Fibroblast of lung (primary cell): ENCODE measurements around the gene FYB2. TPM values are rescaled to one million over a fixed set of nuclear protein-coding genes. Genes with fewer than 3 reads are reported as not detected.

Source experiments
- DNase-seq, 2 donors: peaks; one replicate each; pipeline versions ENCODE4 v3.0.0 to v3.0.0-alpha.2; 2010; ENCODE audit warnings: low read depth in 2 of 2
- H2AFZ ChIP-seq: 2 replicates; pipeline ENCODE4 v1.5.1; 2012; ENCODE audit warnings: low read length, control low read depth, inconsistent platforms
- H3K27ac ChIP-seq: 2 replicates; pipeline ENCODE4 v1.5.1; 2011; ENCODE audit warnings: low read length, control low read depth; ENCODE audit not compliant: insufficient read depth
- H3K27me3 ChIP-seq: 2 replicates; pipeline ENCODE4 v1.5.1; 2011; ENCODE audit warnings: mild to moderate bottlenecking, low read length; ENCODE audit not compliant: control insufficient read depth, insufficient read depth
- H3K36me3 ChIP-seq: 2 replicates; pipeline ENCODE4 v1.5.1; 2011; ENCODE audit warnings: low read length; ENCODE audit not compliant: control insufficient read depth, insufficient read depth
- H3K4me1 ChIP-seq: 2 replicates; pipeline ENCODE4 v1.5.1; 2011; ENCODE audit warnings: low read length; ENCODE audit not compliant: control insufficient read depth, insufficient read depth; ENCODE audit errors: extremely low read depth
- H3K4me2 ChIP-seq: 2 replicates; pipeline ENCODE4 v1.5.1; 2011; ENCODE audit warnings: low read length, control low read depth; ENCODE audit not compliant: insufficient read depth; ENCODE audit errors: extremely low read depth
- H3K4me3 ChIP-seq, 4 experiments: fragments of 200-600 bp in 1 of 4; sonication (generic) in 1 of 4; replicated peaks in 1 of 4; 2 replicates each; pipeline ENCODE4 v1.5.1; 2011 to 2016; ENCODE audit warnings: low read length in 4 of 4, low read depth in 3 of 4, mild to moderate bottlenecking in 3 of 4, control low read depth in 2 of 4, inconsistent platforms in 1 of 4, mixed read lengths in 1 of 4; ENCODE audit not compliant: insufficient read depth in 1 of 4; ENCODE audit errors: control extremely low read depth in 1 of 4
- H3K79me2 ChIP-seq: 2 replicates; pipeline ENCODE4 v1.5.1; 2012; ENCODE audit warnings: mild to moderate bottlenecking, low read length, inconsistent platforms; ENCODE audit not compliant: control insufficient read depth, insufficient read depth
- H3K9ac ChIP-seq: 2 replicates; pipeline ENCODE4 v1.5.1; 2011; ENCODE audit warnings: mild to moderate bottlenecking, low read length, control low read depth; ENCODE audit not compliant: insufficient read depth
- H3K9me3 ChIP-seq: 2 replicates; pipeline ENCODE4 v1.5.1; 2012; ENCODE audit warnings: low read depth, low read length; ENCODE audit not compliant: control insufficient read depth, insufficient read depth
- H4K20me1 ChIP-seq: 2 replicates; pipeline ENCODE4 v1.5.1; 2011; ENCODE audit warnings: low read length; ENCODE audit not compliant: control insufficient read depth, insufficient read depth; ENCODE audit errors: extremely low read depth
- CTCF ChIP-seq, 2 donors: IDR thresholded peaks in 1 of 2; conservative IDR thresholded peaks in 1 of 2; 1 replicate in 1 of 2; 2 replicates in 1 of 2; pipeline ENCODE4 v1.5.1; 2011 to 2012; ENCODE audit warnings: low read length in 2 of 2, control low read depth in 1 of 2, inconsistent platforms in 1 of 2, low read depth in 1 of 2, mild to moderate bottlenecking in 1 of 2
- EZH2 ChIP-seq: IDR thresholded peaks from 2 replicates; pipeline ENCODE4 v1.5.1; 2012; ENCODE audit warnings: low read length, control low read depth, mild to moderate bottlenecking; ENCODE audit errors: missing control alignments
- polyA plus RNA-seq, 2 donors: library from polyadenylated mRNA; depleted of rRNA in 1 of 2; stranded (reverse) in 1 of 2; unstranded in 1 of 2; fragments of >200 nt; gene quantifications; 2 replicates each; pipeline ENCODE4 v1.2.1, GENCODE V29; 2011 to 2012; ENCODE audit warnings: missing spikeins in 1 of 2
- total RNA-seq: library from RNA; depleted of rRNA; stranded (reverse); fragments of >200 nt; gene quantifications from 2 replicates; pipeline ENCODE4 v1.2.1, GENCODE V29; 2014

Gene FYB2
- total and polyA plus RNA-seq, 2 donors (not counting 1 experiment from before 2014, with no cell fraction given): not detected

- no peak overlapping the region for H3K4me3 ChIP-seq
- H3K9ac ChIP-seq: no peak overlapping the region
- no peak for DNase-seq
- no peaks in the 10 kb centered on the region for H3K79me2 ChIP-seq
- H3K9me3 ChIP-seq: no peaks in the 10 kb centered on the region
- TF ChIP-seq CTCF (conservative IDR thresholded peaks at IDR 0.05 in 1 of 2, IDR thresholded peaks at IDR 0.05 in 1 of 2; ENCODE audit: low read depth in 1 of 2, low read length in 2 of 2): no peak
- no peak for TF ChIP-seq EZH2
- H3K27me3 ChIP-seq: peaks cover 2% of the 10 kb centered on the region
- H3K27ac ChIP-seq: no peak overlapping the region
- H3K4me1 ChIP-seq: no peaks in the 10 kb centered on the region
- no peak overlapping the region for H3K4me2 ChIP-seq
- H3K36me3 ChIP-seq: no peaks in the 10 kb centered on the region
- H2AFZ ChIP-seq: no peak overlapping the region
- H4K20me1 ChIP-seq: no peaks in the 10 kb centered on the region
Measured at GRCh38 chr1:56850922-56851321, 31.7 kb upstream of the FYB2 start.

- Histone ChIP-seq H4K20me1 (no peaks in the 10 kb centered on the region), H3K79me2 (no peaks in the 10 kb centered on the region), H3K9me3 (no peaks in the 10 kb centered on the region), H3K27me3 (peaks cover 2% of the 10 kb centered on the region), H3K4me1 (no peaks in the 10 kb centered on the region), H3K4me3 (no peak overlapping the region), H3K36me3 (no peaks in the 10 kb centered on the region), H3K9ac (no peak overlapping the region), H3K4me2 (no peak overlapping the region), H3K27ac (no peak overlapping the region), H2AFZ (no peak overlapping the region)
- no peak for DNase-seq
- TF ChIP-seq CTCF (conservative IDR thresholded peaks at IDR 0.05 in 1 of 2, IDR thresholded peaks at IDR 0.05 in 1 of 2; ENCODE audit: low read depth in 1 of 2, low read length in 2 of 2) (no peak), EZH2 (no peak)
Measured at GRCh38 chr1:56850411-56850810, 31.2 kb upstream of the FYB2 start.

GRCh38 chr1:56849750-56850149 lies 30.5 kb upstream of the FYB2 start:
- Histone ChIP-seq H3K36me3 (no peaks in the 10 kb centered on the region), H3K4me1 (no peaks in the 10 kb centered on the region), H3K4me3 (no peak overlapping the region), H3K27me3 (peaks cover 2% of the 10 kb centered on the region), H3K9ac (no peak overlapping the region), H3K9me3 (no peaks in the 10 kb centered on the region), H4K20me1 (no peaks in the 10 kb centered on the region), H3K79me2 (no peaks in the 10 kb centered on the region), H3K27ac (no peak overlapping the region), H3K4me2 (no peak overlapping the region), H2AFZ (no peak overlapping the region)
- TF ChIP-seq EZH2 (no peak), CTCF (conservative IDR thresholded peaks at IDR 0.05 in 1 of 2, IDR thresholded peaks at IDR 0.05 in 1 of 2; ENCODE audit: low read depth in 1 of 2, low read length in 2 of 2) (no peak)
- DNase-seq: no peak
